Measurements from ENCODE around the gene RABGGTA.

RABGGTA gene

GRCh38 chr14:24271134-24271833 is at the start of gene RABGGTA:
TSS of gene RABGGTA (minus strand) at chr14:24271597. CDS start at chr14:24271115, 482 bp downstream.
- peak; percentile 76 to 81 for DNase-seq (ENCODE audit: extremely low read depth in 1 of 2, low read depth in 1 of 2)

- DNase-seq (ENCODE audit: extremely low read depth in 1 of 2, low read depth in 1 of 2), result no peak
Measured at GRCh38 chr14:24317141-24317928, 45.9 kb upstream of the RABGGTA start.

GRCh38 chr14:24316597-24316950 is 45.2 kb upstream of the RABGGTA start:
- no peak for DNase-seq (ENCODE audit: extremely low read depth in 1 of 2, low read depth in 1 of 2)

- no peak for DNase-seq (ENCODE audit: extremely low read depth in 1 of 2, low read depth in 1 of 2)
Measured at GRCh38 chr14:24315807-24316596, 44.6 kb upstream of the RABGGTA start.

- DNase-seq (ENCODE audit: extremely low read depth in 1 of 2, low read depth in 1 of 2), result no peak
Measured at GRCh38 chr14:24315243-24315806, 43.9 kb upstream of the RABGGTA start.

- DNase-seq (ENCODE audit: extremely low read depth in 1 of 2, low read depth in 1 of 2), result no peak
Measured at GRCh38 chr14:24314377-24315193, 43.2 kb upstream of the RABGGTA start.

- DNase-seq (ENCODE audit: extremely low read depth in 1 of 2, low read depth in 1 of 2), result no peak
Measured at GRCh38 chr14:24313913-24314312, 42.5 kb upstream of the RABGGTA start.

- DNase-seq (ENCODE audit: extremely low read depth in 1 of 2, low read depth in 1 of 2), result no peak
Measured at GRCh38 chr14:24312736-24313507, 41.5 kb upstream of the RABGGTA start.

GRCh38 chr14:24311837-24312615 is 40.6 kb upstream of the RABGGTA start:
- DNase-seq (ENCODE audit: extremely low read depth in 1 of 2, low read depth in 1 of 2), result no peak

- peak; percentile 32 to 46 for DNase-seq (ENCODE audit: extremely low read depth in 1 of 2, low read depth in 1 of 2)
Measured at GRCh38 chr14:24310646-24311604, 39.5 kb upstream of the RABGGTA start, which contains the start of gene LTB4R. TSS of gene LTB4R (plus strand) at chr14:24311502. CDS start at chr14:24315652, 4,150 bp downstream.

- no peak for DNase-seq (ENCODE audit: extremely low read depth in 1 of 2, low read depth in 1 of 2)
Measured at GRCh38 chr14:24310265-24310645, 38.9 kb upstream of the RABGGTA start.

- DNase-seq (ENCODE audit: extremely low read depth in 1 of 2, low read depth in 1 of 2), result no peak
Measured at GRCh38 chr14:24309538-24310264, 38.3 kb upstream of the RABGGTA start, which contains the start of gene LTB4R2. TSS of gene LTB4R2 (plus strand) at chr14:24310140. CDS start at chr14:24310665, 525 bp downstream.

GRCh38 chr14:24308342-24309124 is 37.1 kb upstream of the RABGGTA start:
- no peak for DNase-seq (ENCODE audit: extremely low read depth in 1 of 2, low read depth in 1 of 2)

GRCh38 chr14:24307575-24308341 is 36.4 kb upstream of the RABGGTA start, which contains the start of gene CIDEB:
TSS of gene CIDEB (minus strand) at chr14:24307977. CDS start at chr14:24307858, 119 bp downstream.
- DNase-seq (ENCODE audit: extremely low read depth in 1 of 2, low read depth in 1 of 2), result peak in 1 of 2 donors; percentile 39

GRCh38 chr14:24307156-24307574 is 35.8 kb upstream of the RABGGTA start:
- no peak for DNase-seq (ENCODE audit: extremely low read depth in 1 of 2, low read depth in 1 of 2)

All from activated CD8-positive, alpha-beta memory T cell treated with anti-CD3 and anti-CD28 coated beads for 1 hour (primary cell).